Measurements from ENCODE around the gene SAMD8. TPM values are rescaled to one million over a fixed set of nuclear protein-coding genes. Genes with fewer than 3 reads are reported as not detected.

The SAMD8 gene
- polyA plus RNA-seq, 1 experiment, result 32.2 TPM

GRCh38 chr10:75094465-75094864, 17.0 kb upstream of the SAMD8 start:
- no peak overlapping the region for H3K4me3 ChIP-seq (ENCODE audit: low read depth, low read length)
- no peak overlapping the region for H3K27ac ChIP-seq (ENCODE audit: low read depth, low read length)
- no peak for TF ChIP-seq CTCF (IDR thresholded peaks at IDR 0.05; ENCODE audit: low read depth, low read length)
- H3K27me3 ChIP-seq (ENCODE audit: control insufficient read depth, insufficient read depth, low read length), result peaks cover 3% of the 10 kb centered on the region
- CTCF ChIA-PET, result no interaction called here
- POLR2A ChIA-PET, result no interaction called here
- DNase-seq (ENCODE audit: low read depth, low spot score), result no peak
- H3K9me3 ChIP-seq (ENCODE audit: control insufficient read depth, insufficient read depth, low read length), result no peaks in the 10 kb centered on the region

GRCh38 chr10:75095631-75096030, 15.8 kb upstream of the SAMD8 start:
- Histone ChIP-seq H3K27ac (ENCODE audit: low read depth, low read length) (no peak overlapping the region), H3K9me3 (ENCODE audit: control insufficient read depth, insufficient read depth, low read length) (no peaks in the 10 kb centered on the region), H3K4me3 (ENCODE audit: low read depth, low read length) (no peak overlapping the region), H3K27me3 (ENCODE audit: control insufficient read depth, insufficient read depth, low read length) (peaks cover 3% of the 10 kb centered on the region)
- no peak for DNase-seq (ENCODE audit: low read depth, low spot score)
- ChIA-PET POLR2A (no interaction called here), CTCF (interaction anchor here (0.5 to 6.8 kb wide), 3 partner anchors 76 to 852 kb away, joined by 3 to 106 read pairs (median 3); partner anchors contain the start of gene COMTD1)
- no peak for TF ChIP-seq CTCF (IDR thresholded peaks at IDR 0.05; ENCODE audit: low read depth, low read length)

- no peak for DNase-seq (ENCODE audit: low read depth, low spot score)
- POLR2A ChIA-PET, result interaction anchor here (0.6 kb wide), 1 partner anchor 859 kb away, joined by 3 read pairs; no protein-coding TSS in a partner anchor
- Histone ChIP-seq H3K9me3 (ENCODE audit: control insufficient read depth, insufficient read depth, low read length) (no peaks in the 10 kb centered on the region), H3K27ac (ENCODE audit: low read depth, low read length) (no peak overlapping the region), H3K4me3 (ENCODE audit: low read depth, low read length) (no peak overlapping the region), H3K27me3 (ENCODE audit: control insufficient read depth, insufficient read depth, low read length) (peaks cover 3% of the 10 kb centered on the region)
- CTCF ChIA-PET, result interaction anchor here (1.0 to 6.8 kb wide), 2 partner anchors 139 to 853 kb away, joined by 3 to 106 read pairs; partner anchors contain the start of gene COMTD1
- TF ChIP-seq CTCF (IDR thresholded peaks at IDR 0.05; ENCODE audit: low read depth, low read length), result no peak
Observed at GRCh38 chr10:75096749-75097148, 14.7 kb upstream of the SAMD8 start.

DNA sequence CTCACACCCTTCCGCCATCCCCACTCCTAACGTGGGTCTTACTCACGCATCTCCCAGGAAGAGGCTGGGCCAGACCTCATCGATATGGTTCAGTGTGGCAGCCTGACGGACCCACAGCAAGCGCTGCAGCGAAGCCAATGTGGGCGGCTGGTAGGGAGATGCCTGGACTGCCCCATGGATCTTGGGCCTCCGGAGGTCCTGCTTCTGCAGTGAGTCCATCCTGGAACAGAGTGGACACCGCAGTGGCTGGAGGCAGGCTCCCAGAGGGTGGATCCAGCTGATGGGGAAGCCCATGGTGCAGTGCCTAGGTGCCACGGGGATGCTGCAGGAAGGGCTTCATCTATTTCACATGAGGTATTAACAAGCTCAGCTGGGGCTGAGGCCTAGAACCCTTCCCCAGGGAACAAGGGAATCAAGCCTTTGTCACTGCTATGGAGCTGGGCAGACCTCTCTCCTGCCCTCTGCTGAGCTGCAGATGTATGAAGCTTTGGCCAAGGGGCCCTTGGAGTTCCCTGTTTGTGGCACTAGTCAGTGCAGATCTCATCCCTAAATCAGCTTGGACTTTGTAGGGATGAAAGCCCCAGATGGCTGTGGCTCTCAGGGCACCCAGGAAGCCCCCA, 13.7 kb upstream of the SAMD8 start:
- TF ChIP-seq CTCF (IDR thresholded peaks at IDR 0.05; ENCODE audit: low read depth, low read length), result peak; percentile 56
- DNase-seq (ENCODE audit: low read depth, low spot score), result no peak
- Histone ChIP-seq H3K27ac (ENCODE audit: low read depth, low read length) (no peak overlapping the region), H3K27me3 (ENCODE audit: control insufficient read depth, insufficient read depth, low read length) (no peaks in the 10 kb centered on the region), H3K4me3 (ENCODE audit: low read depth, low read length) (no peak overlapping the region), H3K9me3 (ENCODE audit: control insufficient read depth, insufficient read depth, low read length) (no peaks in the 10 kb centered on the region)
- ChIA-PET CTCF (interaction anchor here (0.6 to 6.8 kb wide), 8 partner anchors 14 to 854 kb away, joined by 3 to 106 read pairs (median 4); partner anchors contain the start of gene COMTD1), POLR2A (interaction anchor here (0.5 kb wide), 1 partner anchor 244 kb away, joined by 3 read pairs; no protein-coding TSS in a partner anchor)

All from AG04450 (cell line).